Endothelial cell of umbilical vein (primary cell): ENCODE results near the gene GRM4.

Experiments used
- CTCF ChIP-seq, 2 donors: IDR thresholded peaks; 1 replicate in 1 of 2; 2 replicates in 1 of 2; pipeline ENCODE4 v1.5.1; 2011; ENCODE audit warnings: low read length in 2 of 2, mild to moderate bottlenecking in 2 of 2, moderate library complexity in 2 of 2, control low read depth in 1 of 2, inconsistent platforms in 1 of 2, low read depth in 1 of 2; ENCODE audit not compliant: insufficient read depth in 1 of 2; ENCODE audit errors: extremely low read depth in 1 of 2
- EZH2 ChIP-seq: IDR thresholded peaks from 2 replicates; pipeline ENCODE4 v1.6.1; 2012; ENCODE audit warnings: borderline replicate concordance, low read depth, mild to moderate bottlenecking, moderate library complexity, low read length, inconsistent platforms; ENCODE audit not compliant: severe bottlenecking
- POLR2A ChIP-seq: IDR thresholded peaks from 2 replicates; pipeline ENCODE4 v1.6.1; 2012; ENCODE audit warnings: low read depth, mild to moderate bottlenecking, control low read depth, low read length

GRCh38 chr6:34158876-34159275 lies 13.0 kb upstream of the GRM4 start:
- TF ChIP-seq CTCF (IDR thresholded peaks at IDR 0.05; ENCODE audit: extremely low read depth in 1 of 2, insufficient read depth in 1 of 2, low read depth in 1 of 2, low read length in 2 of 2) (no peak), EZH2 (no peak), POLR2A (no peak)
